ENCODE results near the gene ARRDC2.

GRCh38 chr19:17965370-17966128, 42.4 kb upstream of the ARRDC2 start:
- TF ChIP-seq CTCF (IDR thresholded peaks at IDR 0.05; ENCODE audit: poor library complexity) (no peak), EZH2phosphoT487 (IDR thresholded peaks at IDR 0.05; ENCODE audit: low read depth, severe bottlenecking, unreplicated experiment) (no peak)
